Superior temporal gyrus (tissue), 1 donor: ENCODE data around the gene SCCPDH.
"Not testable (repeated sequence)": the region's sequence is repeated elsewhere in the genome, so short reads cannot be mapped to it uniquely, and the experiment has no call there.

Experiments
- DNase-seq: peaks from one replicate; pipeline ENCODE4 v3.0.0-alpha.2; 2016; ENCODE audit errors: extremely low spot score

SCCPDH gene

GRCh38 chr1:246724016-246724730 is at the start of gene SCCPDH:
Gene SCCPDH (plus strand): TSS chr1:246724409. CDS start chr1:246724423, 14 bp downstream.
- peak; percentile 69 for DNase-seq

- DNase-seq = no peak
Measured at GRCh38 chr1:246677842-246678241, 46.4 kb upstream of the SCCPDH start.

DNA sequence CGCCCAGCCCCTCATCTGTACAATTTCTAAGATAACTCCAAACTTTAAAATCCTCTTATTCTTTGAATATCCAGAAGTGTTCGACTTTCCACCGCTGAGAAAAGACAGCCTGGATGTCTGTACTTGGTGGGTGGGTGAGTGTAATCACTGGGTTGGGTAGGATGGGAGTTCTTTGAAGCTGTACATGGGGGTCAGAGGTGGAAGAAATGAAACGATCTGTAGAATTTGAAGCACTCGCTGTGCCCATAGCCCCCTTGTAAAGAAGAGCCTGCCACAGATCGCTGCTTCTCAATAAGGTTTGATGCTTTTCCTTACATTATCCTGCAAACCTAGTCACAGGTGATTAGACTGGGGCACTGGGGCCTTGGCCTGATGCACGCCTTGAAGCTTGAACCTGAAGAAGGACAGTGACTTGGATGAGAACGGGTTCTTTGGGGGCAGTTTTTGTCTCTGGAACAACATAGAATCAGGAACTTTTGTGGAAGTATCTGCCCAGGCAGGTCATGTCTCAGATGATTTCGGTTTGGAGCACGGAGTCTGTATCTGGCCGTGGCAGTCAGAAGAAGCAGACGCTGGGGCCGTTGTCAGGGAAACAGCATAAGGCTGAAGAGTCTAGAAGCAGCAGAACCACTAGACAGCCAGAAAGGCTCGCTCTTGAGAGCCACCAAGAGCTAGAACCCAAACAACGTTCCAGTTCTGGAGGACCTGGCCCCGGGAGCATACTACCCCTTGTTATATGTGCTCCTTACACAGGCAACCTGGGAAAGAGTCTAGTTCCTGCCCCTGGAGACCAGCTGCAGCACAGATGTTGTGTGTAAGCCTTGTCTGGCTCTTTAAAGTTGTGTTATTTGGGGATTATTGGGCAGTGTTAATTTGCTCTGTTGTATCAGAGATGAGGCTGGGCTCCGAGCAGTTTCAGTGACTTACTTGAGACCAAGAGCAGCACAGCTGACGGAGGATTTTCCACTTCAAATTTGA is 45.1 kb upstream of the SCCPDH start:
- peak; percentile 25 for DNase-seq

DNA sequence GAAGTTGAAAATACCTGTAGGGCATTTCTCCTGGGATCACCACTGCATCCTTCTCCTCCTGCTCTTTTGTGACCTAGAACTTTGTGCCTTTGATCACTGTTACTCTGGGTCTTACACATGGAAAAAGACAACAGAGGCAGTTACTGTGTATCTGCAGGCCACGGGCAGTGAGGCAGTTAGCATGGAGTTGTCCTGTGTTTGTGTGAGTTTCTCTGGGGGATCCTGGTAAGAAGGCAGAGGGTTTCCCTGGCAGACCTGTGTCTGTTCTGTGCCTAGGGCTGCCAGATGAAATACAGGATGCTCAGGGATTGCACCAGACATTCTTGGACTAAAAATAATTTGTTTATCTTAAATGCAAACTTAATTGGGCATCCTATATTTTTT is 44.4 kb upstream of the SCCPDH start:
- no peak for DNase-seq

GRCh38 chr1:246680190-246680589 is 44.0 kb upstream of the SCCPDH start:
- no peak for DNase-seq

DNA sequence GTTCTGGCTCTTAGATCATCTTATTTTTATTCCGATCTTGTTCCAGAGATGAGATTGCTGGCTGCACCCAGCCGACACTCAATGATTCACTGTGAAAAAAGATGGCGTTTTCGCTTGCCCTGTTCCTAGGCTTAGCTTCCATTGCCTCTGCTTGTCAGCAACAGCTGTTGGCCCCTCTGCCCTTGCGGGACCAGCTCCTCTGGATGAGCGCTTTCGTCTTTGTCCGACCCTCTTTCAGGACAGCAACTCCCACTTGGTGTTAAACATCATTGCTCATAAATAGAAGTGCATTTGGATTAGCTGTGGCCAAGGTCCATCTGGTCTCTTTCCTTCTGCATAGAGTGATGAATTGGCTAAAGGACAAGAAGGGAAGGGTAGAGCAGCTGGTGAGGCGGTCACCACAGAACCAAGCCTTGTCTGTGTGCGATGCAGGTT is 43.5 kb upstream of the SCCPDH start:
- DNase-seq = peak; percentile 51

GRCh38 chr1:246681900-246682895 is 42.0 kb upstream of the SCCPDH start:
- DNase-seq = no peak

- DNase-seq = no peak
Measured at GRCh38 chr1:246683521-246683920, 40.7 kb upstream of the SCCPDH start.

GRCh38 chr1:246687002-246687401 is 37.2 kb upstream of the SCCPDH start:
- DNase-seq = no peak

GRCh38 chr1:246689409-246690008 is 34.7 kb upstream of the SCCPDH start:
- peak; percentile 92 for DNase-seq

GRCh38 chr1:246690100-246690499 is 34.1 kb upstream of the SCCPDH start:
- DNase-seq = no peak

DNA sequence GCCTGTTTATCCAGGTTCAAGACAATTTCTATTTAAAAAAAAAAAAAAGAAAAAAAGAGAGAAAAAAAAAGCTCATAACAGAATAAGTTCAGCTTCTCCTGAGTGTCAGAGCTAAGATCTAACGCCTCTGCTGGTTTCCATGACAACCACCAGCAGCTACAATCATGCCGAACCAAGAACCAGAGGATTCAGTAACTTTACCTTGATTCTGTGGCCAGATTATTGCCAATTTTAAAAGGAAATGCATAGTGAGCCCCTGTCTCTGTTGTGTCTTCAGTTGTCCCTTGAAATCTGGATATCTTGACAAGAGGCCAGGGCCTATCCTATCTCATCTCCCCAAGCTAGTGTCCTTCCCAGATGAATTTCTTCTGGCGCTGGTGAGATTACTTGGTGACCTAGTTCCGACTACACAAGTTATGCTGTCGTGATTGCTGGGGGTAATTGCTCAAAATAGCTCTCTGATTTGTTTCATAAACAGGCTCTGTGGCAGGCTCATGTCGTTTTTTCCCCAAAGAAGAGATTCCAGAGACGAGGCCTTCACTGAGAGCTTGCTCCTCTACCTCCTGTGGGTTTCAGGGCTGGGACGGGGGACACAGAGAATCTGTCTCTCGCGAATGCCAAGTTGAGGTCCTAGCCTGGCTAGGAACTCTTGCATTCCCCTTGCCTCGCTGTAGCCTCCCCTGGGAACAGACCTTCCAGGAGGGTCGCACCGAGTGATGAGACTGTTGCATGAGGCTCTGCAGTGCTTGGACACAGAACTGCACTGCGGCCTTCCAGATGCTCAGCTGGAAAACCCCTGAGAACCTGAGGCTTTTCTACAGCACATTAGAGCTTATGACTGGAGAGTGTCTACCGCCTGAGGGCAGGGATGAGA is 32.4 kb upstream of the SCCPDH start:
- DNase-seq = peak; percentile 58

- DNase-seq = not testable (repeated sequence)
Measured at GRCh38 chr1:246694213-246694895, 29.9 kb upstream of the SCCPDH start.

DNA sequence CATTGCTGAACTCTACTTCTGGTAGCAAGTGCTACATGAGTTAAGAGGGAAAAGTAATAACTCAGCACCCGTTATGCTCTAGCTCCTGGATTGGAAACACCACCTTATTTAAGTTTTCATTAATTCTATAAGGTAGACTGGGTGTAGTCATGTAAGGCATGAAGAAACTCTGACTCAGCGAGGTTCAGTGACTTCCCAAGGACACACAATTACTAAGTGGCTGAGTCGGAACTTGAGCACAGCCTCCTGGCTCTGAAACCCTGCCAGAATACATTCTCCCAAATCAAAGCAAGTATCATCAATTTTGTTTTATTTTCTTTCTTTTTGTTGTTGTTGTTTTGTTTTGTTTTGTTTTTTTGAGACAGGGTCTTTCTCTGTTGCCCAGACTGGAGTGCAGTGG is 29.1 kb upstream of the SCCPDH start:
- no peak for DNase-seq

GRCh38 chr1:246695666-246696065 is 28.5 kb upstream of the SCCPDH start:
- no peak for DNase-seq

GRCh38 chr1:246698466-246699094 is 25.6 kb upstream of the SCCPDH start:
- DNase-seq = no peak

GRCh38 chr1:246699095-246699735 is 25.0 kb upstream of the SCCPDH start:
- DNase-seq = peak; percentile 87

DNA sequence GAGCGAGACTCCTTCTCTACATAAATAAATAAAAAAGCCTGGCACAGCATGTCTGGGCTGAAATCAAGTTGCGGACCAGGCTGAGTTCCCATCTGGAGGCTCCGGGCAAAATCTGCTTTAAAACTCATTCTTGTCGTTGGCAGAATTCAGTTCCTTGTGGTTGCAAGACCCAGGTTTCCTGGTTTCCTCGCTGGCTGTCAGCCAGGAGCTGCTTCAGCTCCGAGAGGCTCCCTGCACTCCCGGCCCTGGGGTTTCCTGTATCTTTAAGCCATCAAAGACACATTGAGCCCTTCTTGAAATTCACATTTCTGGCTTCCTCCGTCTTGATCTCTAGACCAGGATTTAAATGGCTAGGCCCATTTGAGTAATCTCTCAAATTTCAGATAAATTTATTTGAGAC is 20.6 kb upstream of the SCCPDH start:
- DNase-seq = no peak
